Glomerular visceral epithelial cell (primary cell): ENCODE data around the gene CGB8.
"Not testable (repeated sequence)": the region's sequence is repeated elsewhere in the genome, so short reads cannot be mapped to it uniquely, and the experiment has no call there.

Source experiments
- DNase-seq: peaks from one replicate; pipeline ENCODE4 v3.0.0-alpha.2; 2016; ENCODE audit errors: extremely low spot score

The CGB8 gene

GRCh38 chr19:49064768-49065611, 16.1 kb upstream of the CGB8 start, which contains the start of gene NTF4:
TSS of gene NTF4 (minus strand) at chr19:49064818. CDS start at chr19:49061997, 2,821 bp downstream.
- DNase-seq: no peak

DNA sequence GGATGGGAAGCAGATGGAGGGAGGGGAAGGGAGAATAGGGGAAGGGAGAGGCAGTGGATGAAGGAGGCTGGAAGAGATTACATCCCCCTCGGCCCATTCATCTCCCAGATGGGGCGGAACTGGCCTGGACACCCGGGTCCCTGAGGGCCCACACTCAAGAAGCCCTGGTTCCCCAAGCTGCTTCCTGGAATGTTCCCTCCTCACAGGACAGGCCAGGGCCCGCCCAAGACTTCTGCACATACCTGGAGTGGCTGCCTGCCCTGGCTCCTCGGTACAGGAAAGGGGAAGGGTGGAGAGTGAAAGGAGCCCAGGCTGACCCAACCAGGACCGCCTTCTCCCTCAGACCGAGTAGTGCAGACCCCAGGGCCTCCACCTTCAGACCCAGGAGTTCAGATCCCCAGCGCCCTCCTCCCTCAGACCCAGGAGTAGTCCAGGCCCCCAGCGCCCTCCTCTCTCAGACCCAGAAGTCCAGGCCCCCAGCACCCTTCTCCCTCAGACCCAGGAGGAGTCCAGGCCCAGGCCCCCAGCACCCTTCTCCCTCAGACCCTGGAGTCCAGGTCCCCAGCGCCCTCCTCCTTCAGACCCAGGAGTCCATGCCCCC, 15.2 kb upstream of the CGB8 start:
- no peak for DNase-seq

GRCh38 chr19:49061445-49061844, 12.5 kb upstream of the CGB8 start:
- no peak for DNase-seq

DNA sequence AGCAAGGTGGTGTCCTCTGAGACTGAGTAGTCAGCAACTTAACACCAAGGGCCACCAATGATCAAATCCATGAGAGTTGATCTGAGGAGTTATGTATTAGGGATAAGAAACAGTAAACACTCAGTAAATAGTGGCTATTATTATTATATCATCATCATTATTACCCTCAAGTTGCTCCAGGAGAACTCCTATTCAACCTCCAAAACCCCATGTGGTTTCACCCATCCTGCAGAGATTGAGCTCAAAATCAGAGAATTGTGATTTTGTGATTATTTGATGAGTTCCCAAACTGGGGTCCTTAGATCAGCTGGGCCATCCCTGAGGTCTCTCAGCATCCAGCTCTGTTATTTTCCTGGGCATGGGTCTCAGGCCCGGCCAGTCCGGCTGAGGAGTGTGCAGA, 12.1 kb upstream of the CGB8 start:
- DNase-seq: no peak

DNA sequence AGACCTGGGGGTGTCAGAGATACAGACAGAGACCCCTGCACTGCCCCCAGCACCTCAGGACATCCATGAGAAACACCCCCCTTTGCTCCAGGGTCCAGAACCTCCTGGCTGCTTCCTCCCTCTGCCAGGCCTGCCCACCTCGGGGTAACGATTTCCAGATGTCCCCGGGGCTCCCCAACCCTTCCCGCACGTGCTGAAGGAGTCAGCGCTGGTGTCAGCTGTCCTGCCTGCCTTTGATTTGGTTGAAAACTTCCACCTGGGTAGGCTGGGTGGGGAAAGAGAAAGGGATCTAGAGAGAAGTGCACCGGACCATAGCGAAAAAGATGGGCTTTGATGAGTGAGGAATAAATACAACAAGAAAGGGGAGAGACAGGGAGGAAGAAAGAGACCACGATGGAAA, 10.1 kb upstream of the CGB8 start:
- DNase-seq: no peak

- DNase-seq: peak; percentile 50
Observed at GRCh38 chr19:49058562-49058961, 9.7 kb upstream of the CGB8 start.

DNA sequence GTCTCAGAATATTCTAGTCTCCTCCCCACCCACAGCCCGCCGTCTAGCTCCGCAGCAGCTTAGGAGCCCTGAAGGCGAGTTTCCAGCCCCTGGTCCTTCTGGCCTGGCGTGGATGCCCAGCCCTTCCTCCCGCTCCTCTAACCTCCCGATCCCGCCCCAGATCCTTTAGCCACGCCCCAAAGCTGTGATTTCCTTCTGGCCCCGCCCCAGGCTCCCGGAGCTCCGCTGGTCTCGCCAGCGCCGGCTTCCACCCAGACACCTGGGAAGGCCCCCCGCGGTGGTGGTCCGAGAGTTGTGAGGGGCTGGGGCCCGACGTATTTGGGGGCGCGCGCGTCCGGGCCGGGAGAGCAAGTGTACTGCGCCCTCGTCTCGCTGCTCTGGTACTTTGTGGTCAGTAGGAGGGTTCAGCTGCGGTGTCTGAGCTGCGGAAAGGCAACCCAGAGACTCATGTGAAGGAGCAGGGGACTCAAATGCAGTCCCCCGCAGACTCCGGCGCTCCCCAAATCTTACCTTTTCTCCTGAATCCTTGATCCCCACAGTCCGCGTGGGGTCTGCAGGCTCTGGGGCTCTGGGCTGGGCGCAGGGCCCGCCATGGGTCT, 8.8 kb upstream of the CGB8 start, which contains the start of gene CGB7:
Gene CGB7, minus strand, starts transcription at position 114 of the 599 bp plus-strand sequence. CDS start 2,374 bp downstream, outside the sequence.
- DNase-seq: peak; percentile 82

- not testable (repeated sequence) for DNase-seq
Observed at GRCh38 chr19:49056902-49057596, 8.1 kb upstream of the CGB8 start.

GRCh38 chr19:49056101-49056901, 7.4 kb upstream of the CGB8 start:
- peak; percentile 79 for DNase-seq

GRCh38 chr19:49050376-49051033, 1.6 kb upstream of the CGB8 start:
- DNase-seq: peak; percentile 75

DNA sequence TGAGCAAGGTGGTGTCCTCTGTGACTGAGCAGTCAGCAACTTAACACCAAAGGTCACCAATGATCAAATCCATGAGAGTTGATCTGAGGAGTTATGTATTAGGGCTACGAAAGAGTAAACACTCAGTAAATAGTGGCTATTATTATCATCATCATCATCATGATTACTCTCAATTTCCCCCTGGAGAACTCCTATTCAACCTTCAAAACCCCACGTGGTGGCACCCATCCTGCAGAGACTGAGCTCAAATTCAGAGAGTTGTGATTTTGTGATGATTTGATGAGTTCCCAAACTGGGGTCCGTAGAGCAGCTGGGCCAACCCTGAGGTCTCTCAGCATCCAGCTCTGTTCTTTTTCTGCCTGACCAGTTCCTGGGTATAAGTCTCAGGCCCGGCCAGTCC, 923 bp upstream of the CGB8 start:
- DNase-seq: not testable (repeated sequence)

DNA sequence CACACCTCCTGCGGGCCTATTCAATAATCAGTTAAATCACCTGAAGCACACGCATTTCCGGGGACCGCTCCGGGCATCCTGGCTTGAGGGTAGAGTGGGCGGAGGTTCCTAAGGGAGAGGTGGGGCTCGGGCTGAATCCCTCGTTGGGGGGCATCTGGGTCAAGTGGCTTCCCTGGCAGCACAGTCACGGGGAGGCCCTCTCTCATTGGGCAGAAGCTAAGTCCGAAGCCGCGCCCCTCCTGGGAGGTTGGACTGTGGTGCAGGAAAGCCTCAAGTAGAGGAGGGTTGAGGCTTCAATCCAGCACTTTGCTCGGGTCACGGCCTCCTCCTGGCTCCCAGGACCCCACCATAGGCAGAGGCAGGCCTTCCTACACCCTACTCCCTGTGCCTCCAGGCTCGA, 5.4 kb downstream of the CGB8 start, which contains the start of gene CGB5:
Gene CGB5, plus strand, starts transcription at position 301 of the 400 bp plus-strand sequence. CDS start 362 bp downstream, outside the sequence.
- not testable (repeated sequence) for DNase-seq

DNA sequence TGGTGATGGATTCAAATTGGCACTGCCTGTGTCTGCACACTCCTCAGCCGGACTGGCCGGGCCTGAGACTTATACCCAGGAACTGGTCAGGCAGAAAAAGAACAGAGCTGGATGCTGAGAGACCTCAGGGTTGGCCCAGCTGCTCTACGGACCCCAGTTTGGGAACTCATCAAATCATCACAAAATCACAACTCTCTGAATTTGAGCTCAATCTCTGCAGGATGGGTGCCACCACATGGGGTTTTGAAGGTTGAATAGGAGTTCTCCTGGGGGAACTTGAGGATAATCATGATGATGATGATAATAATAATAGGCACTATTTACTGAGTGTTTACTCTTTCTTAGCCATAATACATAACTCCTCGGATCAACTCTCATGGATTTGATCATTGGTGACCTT, 6.2 kb downstream of the CGB8 start:
- not testable (repeated sequence) for DNase-seq

GRCh38 chr19:49042177-49042576, 6.7 kb downstream of the CGB8 start:
- DNase-seq: peak; percentile 72

- DNase-seq: not testable (repeated sequence)
Observed at GRCh38 chr19:49039736-49040135, 9.2 kb downstream of the CGB8 start.

- peak; percentile 84 for DNase-seq
Observed at GRCh38 chr19:49038557-49039276, 10.2 kb downstream of the CGB8 start.

- not testable (repeated sequence) for DNase-seq
Observed at GRCh38 chr19:49038111-49038510, 10.8 kb downstream of the CGB8 start.

DNA sequence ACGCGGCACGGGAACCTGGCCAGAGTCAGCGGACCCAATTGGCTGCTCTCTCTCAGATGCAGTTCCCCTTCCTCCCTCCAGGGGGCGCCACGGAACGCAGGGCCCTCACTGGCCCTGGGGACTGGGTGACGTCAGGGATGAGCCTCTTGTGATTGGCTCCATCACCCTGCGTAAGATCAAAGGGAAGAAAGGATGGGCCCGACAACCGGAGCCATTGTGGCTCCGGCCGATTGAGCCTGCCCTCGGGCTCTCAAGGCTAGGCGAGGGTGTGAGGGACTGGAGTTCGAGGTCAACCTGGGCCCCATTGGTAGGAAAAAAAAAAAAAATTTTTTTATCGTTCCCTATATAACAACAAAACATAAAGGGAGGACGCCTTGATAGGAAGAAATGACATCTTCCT, 12.1 kb downstream of the CGB8 start, which contains the start of gene CGB1:
Gene CGB1, minus strand, starts transcription at position 81 of the 400 bp plus-strand sequence. CDS start 184 bp downstream, outside the sequence.
- not testable (repeated sequence) for DNase-seq

DNA sequence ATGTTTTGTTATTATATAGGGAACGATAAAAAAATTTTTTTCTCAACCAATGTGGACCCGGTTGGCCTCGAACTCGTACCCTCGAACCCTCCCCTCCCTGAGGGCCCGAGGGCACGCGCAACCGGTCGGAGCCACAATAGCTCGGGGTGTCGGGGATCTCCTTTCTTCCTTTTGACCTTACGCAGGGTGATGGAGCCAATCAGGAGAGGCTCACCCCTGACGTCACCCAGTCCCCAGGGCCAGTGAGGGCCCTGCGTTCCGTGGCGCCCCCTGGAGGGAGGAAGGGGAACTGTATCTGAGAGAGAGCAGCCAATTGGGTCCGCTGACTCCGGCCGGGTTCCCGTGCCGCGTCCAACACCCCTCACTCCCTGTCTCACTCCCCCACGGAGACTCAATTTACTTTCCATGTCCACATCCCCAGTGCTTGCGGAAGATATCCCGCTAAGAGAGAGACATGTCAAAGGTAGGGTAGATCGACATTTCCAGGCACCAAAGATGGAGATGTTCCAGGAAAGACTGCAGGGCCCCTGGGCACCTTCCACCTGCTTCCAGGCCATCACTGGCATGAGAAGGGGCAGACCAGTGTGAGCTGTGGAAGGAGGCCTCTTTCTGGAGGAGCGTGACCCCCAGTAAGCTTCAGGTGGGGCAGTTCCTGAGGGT, 17.1 kb downstream of the CGB8 start, which contains the start of gene CGB2:
Gene CGB2, plus strand, starts transcription at position 249 of the 660 bp plus-strand sequence. Its CDS starts 206 bp downstream, at position 455.
- DNase-seq: not testable (repeated sequence)
